GM18951 (cell line): ENCODE measurements around the gene SP140.
"Not testable (repeated sequence)": the region's sequence is repeated elsewhere in the genome, so short reads cannot be mapped to it uniquely, and the experiment has no call there.

Experiments used
- POLR2A ChIP-seq: IDR thresholded peaks from 4 replicates; pipeline ENCODE4 v1.6.1; 2011; ENCODE audit warnings: mild to moderate bottlenecking; ENCODE audit not compliant: insufficient read length, insufficient read depth; ENCODE audit errors: extremely low read depth
- in situ Hi-C: fragments of 300-500 bp; cut with MboI; formaldehyde crosslinking; loops from one replicate; pipeline ENCODE4 v1.12.0; 2022; ENCODE audit warnings: low sequenced_read_pairs, mixed read lengths, inconsistent platforms; ENCODE audit not compliant: unreplicated experiment

SP140 gene

GRCh38 chr2:230329946-230330605, 104.5 kb downstream of the SP140 start:
- no peak for TF ChIP-seq POLR2A
- in situ Hi-C loops, result no loop called here

- no peak for TF ChIP-seq POLR2A
- in situ Hi-C loops, result no loop called here
Measured at GRCh38 chr2:230330725-230331124, 105.2 kb downstream of the SP140 start.

GRCh38 chr2:230335461-230335863, 109.9 kb downstream of the SP140 start:
- in situ Hi-C loops, result no loop called here
- TF ChIP-seq POLR2A, result no peak

GRCh38 chr2:230335864-230336506, 110.4 kb downstream of the SP140 start:
- TF ChIP-seq POLR2A, result no peak
- in situ Hi-C loops, result no loop called here

- in situ Hi-C loops, result not testable (repeated sequence)
Measured at GRCh38 chr2:230341936-230342528, 116.5 kb downstream of the SP140 start.

GRCh38 chr2:230343041-230343624, 117.6 kb downstream of the SP140 start:
- in situ Hi-C loops, result not testable (repeated sequence)

GRCh38 chr2:230343747-230344146, 118.2 kb downstream of the SP140 start:
- no peak for TF ChIP-seq POLR2A
- in situ Hi-C loops, result no loop called here

- in situ Hi-C loops, result no loop called here
- TF ChIP-seq POLR2A, result no peak
Measured at GRCh38 chr2:230346465-230346864, 120.9 kb downstream of the SP140 start.

- no peak for TF ChIP-seq POLR2A
- in situ Hi-C loops, result no loop called here
Measured at GRCh38 chr2:230346921-230347533, 121.5 kb downstream of the SP140 start.

GRCh38 chr2:230347659-230348305, 122.2 kb downstream of the SP140 start:
- TF ChIP-seq POLR2A, result no peak
- in situ Hi-C loops, result no loop called here

- no peak for TF ChIP-seq POLR2A
- in situ Hi-C loops, result no loop called here
Measured at GRCh38 chr2:230348787-230349186, 123.3 kb downstream of the SP140 start.

GRCh38 chr2:230356084-230356483, 130.5 kb downstream of the SP140 start:
- TF ChIP-seq POLR2A, result no peak
- in situ Hi-C loops, result no loop called here

- no peak for TF ChIP-seq POLR2A
- in situ Hi-C loops, result no loop called here
Measured at GRCh38 chr2:230358305-230358704, 132.8 kb downstream of the SP140 start.
